ENCODE results near the gene MTFP1.

Gene MTFP1

GRCh38 chr22:30469165-30469564 is 43.6 kb downstream of the MTFP1 start:
- H2AFZ ChIP-seq (ENCODE audit: low read length), result no peak overlapping the region
- TF ChIP-seq CTCF (IDR thresholded peaks at IDR 0.05; ENCODE audit: low read length) (no peak), EZH2 (optimal IDR thresholded peaks at IDR 0.05; ENCODE audit: low read depth, low read length) (no peak), EZH2phosphoT487 (IDR thresholded peaks at IDR 0.05; ENCODE audit: low read length) (no peak)
- no peak overlapping the region for H3K4me2 ChIP-seq (ENCODE audit: low read depth, low read length)
- no peaks in the 10 kb centered on the region for H3K4me1 ChIP-seq (ENCODE audit: low read length)
- H3K27ac ChIP-seq (ENCODE audit: low read length), result no peak overlapping the region
- no peaks in the 10 kb centered on the region for H3K79me2 ChIP-seq (ENCODE audit: low read length)
- H4K20me1 ChIP-seq (ENCODE audit: insufficient read depth, low read length), result no peaks in the 10 kb centered on the region
- H3F3A ChIP-seq (ENCODE audit: insufficient read depth, low read length), result no peaks in the 10 kb centered on the region
- H3K4me3 ChIP-seq (ENCODE audit: low read length), result no peak overlapping the region
- H3K9me2 ChIP-seq (replicated peaks; ENCODE audit: insufficient read depth, low read length), result no peaks in the 10 kb centered on the region
- H3K36me3 ChIP-seq (replicated peaks; ENCODE audit: insufficient read depth, low read length), result no peaks in the 10 kb centered on the region
- no peak overlapping the region for H3K9ac ChIP-seq (ENCODE audit: low read length)
- no peaks in the 10 kb centered on the region for H3K9me3 ChIP-seq (replicated peaks; ENCODE audit: insufficient read depth, low read length)
- DNase-seq, result no peak
- peaks cover 88% of the 10 kb centered on the region for H3K27me3 ChIP-seq (replicated peaks; ENCODE audit: insufficient read depth, low read length)

- Histone ChIP-seq H3K79me2 (ENCODE audit: low read length) (no peaks in the 10 kb centered on the region), H3K27me3 (replicated peaks; ENCODE audit: insufficient read depth, low read length) (peaks cover 89% of the 10 kb centered on the region), H3K4me3 (ENCODE audit: low read length) (no peak overlapping the region), H3K9me2 (replicated peaks; ENCODE audit: insufficient read depth, low read length) (no peaks in the 10 kb centered on the region), H3K27ac (ENCODE audit: low read length) (no peak overlapping the region), H3K4me2 (ENCODE audit: low read depth, low read length) (no peak overlapping the region), H3K9ac (ENCODE audit: low read length) (no peak overlapping the region), H3K9me3 (replicated peaks; ENCODE audit: insufficient read depth, low read length) (no peaks in the 10 kb centered on the region), H4K20me1 (ENCODE audit: insufficient read depth, low read length) (no peaks in the 10 kb centered on the region), H3F3A (ENCODE audit: insufficient read depth, low read length) (no peaks in the 10 kb centered on the region), H3K4me1 (ENCODE audit: low read length) (no peaks in the 10 kb centered on the region), H3K36me3 (replicated peaks; ENCODE audit: insufficient read depth, low read length) (no peaks in the 10 kb centered on the region), H2AFZ (ENCODE audit: low read length) (no peak overlapping the region)
- TF ChIP-seq EZH2phosphoT487 (IDR thresholded peaks at IDR 0.05; ENCODE audit: low read length) (no peak), CTCF (IDR thresholded peaks at IDR 0.05; ENCODE audit: low read length) (no peak), EZH2 (optimal IDR thresholded peaks at IDR 0.05; ENCODE audit: low read depth, low read length) (no peak)
- no peak for DNase-seq
Observed at GRCh38 chr22:30470655-30471054, 45.1 kb downstream of the MTFP1 start.

GRCh38 chr22:30471616-30472318 is 46.2 kb downstream of the MTFP1 start, which contains the start of gene SEC14L3:
Gene SEC14L3, minus strand, starts transcription at chr22:30472017. Its CDS starts 59 bp downstream, at chr22:30471958.
- no peak for DNase-seq
- no peak within 1 kb of the TSS for H2AFZ ChIP-seq (ENCODE audit: low read length)
- no peaks in the 10 kb centered on the region for H3F3A ChIP-seq (ENCODE audit: insufficient read depth, low read length)
- H3K9me2 ChIP-seq (replicated peaks; ENCODE audit: insufficient read depth, low read length), result no peaks in the 10 kb centered on the region
- H3K9ac ChIP-seq (ENCODE audit: low read length), result no peak within 1 kb of the TSS
- H3K4me1 ChIP-seq (ENCODE audit: low read length), result no peaks in the 10 kb centered on the region
- TF ChIP-seq EZH2phosphoT487 (IDR thresholded peaks at IDR 0.05; ENCODE audit: low read length) (no peak), EZH2 (optimal IDR thresholded peaks at IDR 0.05; ENCODE audit: low read depth, low read length) (no peak), CTCF (IDR thresholded peaks at IDR 0.05; ENCODE audit: low read length) (no peak)
- no peaks in the 10 kb centered on the region for H3K79me2 ChIP-seq (ENCODE audit: low read length)
- H3K4me2 ChIP-seq (ENCODE audit: low read depth, low read length), result no peak within 1 kb of the TSS
- peaks cover 93% of the 10 kb centered on the region for H3K27me3 ChIP-seq (replicated peaks; ENCODE audit: insufficient read depth, low read length)
- H3K27ac ChIP-seq (ENCODE audit: low read length), result no peak within 1 kb of the TSS
- no peaks in the 10 kb centered on the region for H3K36me3 ChIP-seq (replicated peaks; ENCODE audit: insufficient read depth, low read length)
- H4K20me1 ChIP-seq (ENCODE audit: insufficient read depth, low read length), result no peaks in the 10 kb centered on the region
- H3K4me3 ChIP-seq (ENCODE audit: low read length), result no peak within 1 kb of the TSS
- no peaks in the 10 kb centered on the region for H3K9me3 ChIP-seq (replicated peaks; ENCODE audit: insufficient read depth, low read length)

All from MM.1S (cell line).